Liver (tissue), 3 donors: ENCODE data around the gene ICAM5.

Experiments
- CTCF ChIP-seq: fragments of 150-350 bp; IDR thresholded peaks from 2 replicates; pipeline ENCODE4 v1.5.1; 2017; ENCODE audit warnings: improper control_type of control experiment, low read depth, low read length; ENCODE audit not compliant: missing input control
- RAD21 ChIP-seq, 2 donors: IDR thresholded peaks; 2 replicates each; pipeline ENCODE4 v1.6.1; 2016; ENCODE audit warnings: antibody characterized with exemption in 2 of 2, mild to moderate bottlenecking in 2 of 2
- donor health status: healthy.
- donor health status: healthy.

GRCh38 chr19:10258080-10258710 is 31.6 kb upstream of the ICAM5 start:
- TF ChIP-seq CTCF: no peak
- TF ChIP-seq RAD21 (IDR thresholded peaks at IDR 0.05): no peak
